HEK293 (cell line): Measurements from ENCODE around the gene ZBED4.

Experiments
- ZNF140 ChIP-seq: fragments of 450-650 bp; formaldehyde crosslinking; IDR thresholded peaks from 2 replicates; pipeline ENCODE4 v1.5.1; 2016; ENCODE audit warnings: missing biosample characterization, missing genetic modification characterization
- ZNF302 ChIP-seq: fragments of 450-650 bp; formaldehyde crosslinking; IDR thresholded peaks from 2 replicates; pipeline ENCODE4 v1.5.1; 2016; ENCODE audit warnings: missing biosample characterization, missing genetic modification characterization, low read depth
- TF ChIP-seq, protein P1 (sequence below): fragments of 450-650 bp; formaldehyde crosslinking; IDR thresholded peaks from 2 replicates; pipeline ENCODE4 v1.5.1; 2016; ENCODE audit warnings: missing biosample characterization, missing genetic modification characterization
- TF ChIP-seq, protein P2 (sequence below): fragments of 450-650 bp; formaldehyde crosslinking; IDR thresholded peaks from 2 replicates; pipeline ENCODE4 v1.5.1; 2016; ENCODE audit warnings: missing biosample characterization, missing genetic modification characterization
- TF ChIP-seq, protein P3 (sequence below): fragments of 450-650 bp; formaldehyde crosslinking; IDR thresholded peaks from 2 replicates; pipeline ENCODE4 v1.5.1; 2016; ENCODE audit warnings: missing biosample characterization, missing genetic modification characterization

DNA sequence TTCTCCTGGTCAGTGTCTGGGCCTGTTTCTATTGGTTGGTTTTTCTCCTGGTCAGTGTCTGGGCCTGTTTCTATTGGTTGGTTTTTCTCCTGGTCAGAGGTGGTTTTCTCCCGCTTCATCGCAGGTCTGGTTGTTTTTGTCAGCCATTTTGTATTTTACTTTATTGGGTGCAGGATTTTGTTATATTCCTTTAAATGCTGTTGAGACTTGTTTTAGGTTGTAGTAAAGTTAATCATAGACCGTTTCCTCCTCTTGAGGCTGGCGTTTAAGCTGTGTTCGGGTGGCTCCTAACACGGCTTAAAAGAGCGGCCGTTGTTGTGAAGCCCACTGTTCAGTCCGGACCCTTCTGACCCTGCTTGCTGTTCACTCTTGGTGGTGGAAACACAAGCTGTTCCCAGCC, 26.2 kb downstream of the ZBED4 start:
- TF ChIP-seq ZNF140 (tag by site-specific recombination) (no peak), ZNF302 (no peak)
- TF ChIP-seq, protein P1, sequence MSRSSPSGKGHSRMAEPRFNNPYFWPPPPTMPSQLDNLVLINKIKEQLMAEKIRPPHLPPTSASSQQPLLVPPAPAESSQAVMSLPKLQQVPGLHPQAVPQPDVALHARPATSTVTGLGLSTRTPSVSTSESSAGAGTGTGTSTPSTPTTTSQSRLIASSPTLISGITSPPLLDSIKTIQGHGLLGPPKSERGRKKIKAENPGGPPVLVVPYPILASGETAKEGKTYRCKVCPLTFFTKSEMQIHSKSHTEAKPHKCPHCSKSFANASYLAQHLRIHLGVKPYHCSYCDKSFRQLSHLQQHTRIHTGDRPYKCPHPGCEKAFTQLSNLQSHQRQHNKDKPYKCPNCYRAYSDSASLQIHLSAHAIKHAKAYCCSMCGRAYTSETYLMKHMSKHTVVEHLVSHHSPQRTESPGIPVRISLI = no peak
- TF ChIP-seq, protein P2, sequence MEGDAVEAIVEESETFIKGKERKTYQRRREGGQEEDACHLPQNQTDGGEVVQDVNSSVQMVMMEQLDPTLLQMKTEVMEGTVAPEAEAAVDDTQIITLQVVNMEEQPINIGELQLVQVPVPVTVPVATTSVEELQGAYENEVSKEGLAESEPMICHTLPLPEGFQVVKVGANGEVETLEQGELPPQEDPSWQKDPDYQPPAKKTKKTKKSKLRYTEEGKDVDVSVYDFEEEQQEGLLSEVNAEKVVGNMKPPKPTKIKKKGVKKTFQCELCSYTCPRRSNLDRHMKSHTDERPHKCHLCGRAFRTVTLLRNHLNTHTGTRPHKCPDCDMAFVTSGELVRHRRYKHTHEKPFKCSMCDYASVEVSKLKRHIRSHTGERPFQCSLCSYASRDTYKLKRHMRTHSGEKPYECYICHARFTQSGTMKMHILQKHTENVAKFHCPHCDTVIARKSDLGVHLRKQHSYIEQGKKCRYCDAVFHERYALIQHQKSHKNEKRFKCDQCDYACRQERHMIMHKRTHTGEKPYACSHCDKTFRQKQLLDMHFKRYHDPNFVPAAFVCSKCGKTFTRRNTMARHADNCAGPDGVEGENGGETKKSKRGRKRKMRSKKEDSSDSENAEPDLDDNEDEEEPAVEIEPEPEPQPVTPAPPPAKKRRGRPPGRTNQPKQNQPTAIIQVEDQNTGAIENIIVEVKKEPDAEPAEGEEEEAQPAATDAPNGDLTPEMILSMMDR (tag by site-specific recombination) = no peak
- TF ChIP-seq, protein P3, sequence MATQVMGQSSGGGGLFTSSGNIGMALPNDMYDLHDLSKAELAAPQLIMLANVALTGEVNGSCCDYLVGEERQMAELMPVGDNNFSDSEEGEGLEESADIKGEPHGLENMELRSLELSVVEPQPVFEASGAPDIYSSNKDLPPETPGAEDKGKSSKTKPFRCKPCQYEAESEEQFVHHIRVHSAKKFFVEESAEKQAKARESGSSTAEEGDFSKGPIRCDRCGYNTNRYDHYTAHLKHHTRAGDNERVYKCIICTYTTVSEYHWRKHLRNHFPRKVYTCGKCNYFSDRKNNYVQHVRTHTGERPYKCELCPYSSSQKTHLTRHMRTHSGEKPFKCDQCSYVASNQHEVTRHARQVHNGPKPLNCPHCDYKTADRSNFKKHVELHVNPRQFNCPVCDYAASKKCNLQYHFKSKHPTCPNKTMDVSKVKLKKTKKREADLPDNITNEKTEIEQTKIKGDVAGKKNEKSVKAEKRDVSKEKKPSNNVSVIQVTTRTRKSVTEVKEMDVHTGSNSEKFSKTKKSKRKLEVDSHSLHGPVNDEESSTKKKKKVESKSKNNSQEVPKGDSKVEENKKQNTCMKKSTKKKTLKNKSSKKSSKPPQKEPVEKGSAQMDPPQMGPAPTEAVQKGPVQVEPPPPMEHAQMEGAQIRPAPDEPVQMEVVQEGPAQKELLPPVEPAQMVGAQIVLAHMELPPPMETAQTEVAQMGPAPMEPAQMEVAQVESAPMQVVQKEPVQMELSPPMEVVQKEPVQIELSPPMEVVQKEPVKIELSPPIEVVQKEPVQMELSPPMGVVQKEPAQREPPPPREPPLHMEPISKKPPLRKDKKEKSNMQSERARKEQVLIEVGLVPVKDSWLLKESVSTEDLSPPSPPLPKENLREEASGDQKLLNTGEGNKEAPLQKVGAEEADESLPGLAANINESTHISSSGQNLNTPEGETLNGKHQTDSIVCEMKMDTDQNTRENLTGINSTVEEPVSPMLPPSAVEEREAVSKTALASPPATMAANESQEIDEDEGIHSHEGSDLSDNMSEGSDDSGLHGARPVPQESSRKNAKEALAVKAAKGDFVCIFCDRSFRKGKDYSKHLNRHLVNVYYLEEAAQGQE (tag by site-specific recombination) = no peak
